Gastroesophageal sphincter (tissue), 3 donors: Measurements from ENCODE around the gene RHCE.
"Not testable (repeated sequence)": the region's sequence is repeated elsewhere in the genome, so short reads cannot be mapped to it uniquely, and the experiment has no call there.

Experiments used
- CTCF ChIP-seq, 4 experiments: fragments of 200-600 bp in 2 of 4; fragments of 450-650 bp in 2 of 4; sonication (generic) in 1 of 4; IDR thresholded peaks; one replicate each; pipeline ENCODE4 v1.5.1; 2017 to 2019; ENCODE audit warnings: antibody characterized with exemption in 4 of 4, mild to moderate bottlenecking in 2 of 4, moderate library complexity in 2 of 4
- POLR2A ChIP-seq, 2 donors: fragments of 450-650 bp; IDR thresholded peaks; one replicate each; pipeline ENCODE4 v1.6.1; 2017; ENCODE audit warnings: antibody characterized with exemption in 2 of 2, mild to moderate bottlenecking in 2 of 2, moderate library complexity in 1 of 2
- POLR2AphosphoS5 ChIP-seq: sonication (generic); formaldehyde crosslinking; IDR thresholded peaks from one replicate; pipeline ENCODE4 v1.6.1; 2017; ENCODE audit warnings: antibody characterized with exemption

- not testable (repeated sequence) for TF ChIP-seq CTCF (IDR thresholded peaks at IDR 0.05); POLR2AphosphoS5; POLR2A (IDR thresholded peaks at IDR 0.05)
Observed at GRCh38 chr1:25312806-25313470, 107.7 kb downstream of the RHCE start.
